Activated T-helper 2 cell treated with anti-CD3 and anti-CD28 coated beads, Interferon-gamma antibody, Interleukin-2, Interleukin-4, amounts not matched to agents 10 μg/mL and 5 μg/mL and 100 μg/mL, durations not matched to agents 14 hours and 24 hours and 36 hours (primary cell): ENCODE measurements around the gene INPP4B. TPM values are rescaled to one million over a fixed set of nuclear protein-coding genes. Genes with fewer than 3 reads are reported as not detected.
"Not testable (repeated sequence)": the region's sequence is repeated elsewhere in the genome, so short reads cannot be mapped to it uniquely, and the experiment has no call there.

ENCODE experiments used
- DNase-seq: peaks from one replicate; pipeline ENCODE4 v3.0.0; 2021; ENCODE audit warnings: low spot score
- H3K27ac Mint-ChIP-seq: one replicate; pipeline ENCODE4 v1.8.0; 2021; ENCODE audit warnings: mixed read lengths
- H3K27me3 Mint-ChIP-seq: one replicate; pipeline ENCODE4 v1.8.0; 2021; ENCODE audit warnings: low read depth, mixed read lengths
- H3K36me3 Mint-ChIP-seq: one replicate; pipeline ENCODE4 v1.8.0; 2021; ENCODE audit warnings: low read depth, mixed read lengths
- H3K4me1 Mint-ChIP-seq: one replicate; pipeline ENCODE4 v1.8.0; 2021; ENCODE audit warnings: low read depth, mixed read lengths
- H3K4me3 Mint-ChIP-seq: one replicate; pipeline ENCODE4 v1.8.0; 2021; ENCODE audit warnings: low read depth, mild to moderate bottlenecking, moderate library complexity, mixed read lengths
- H3K9me3 Mint-ChIP-seq: one replicate; pipeline ENCODE4 v1.8.0; 2021; ENCODE audit warnings: mixed read lengths
- intact Hi-C: fragments of 100-400 bp; cut with micrococcal nuclease; formaldehyde crosslinking; loops from one replicate; pipeline ENCODE4 v1.15.1; 2023
- total RNA-seq: library from RNA; stranded (reverse); gene quantifications from 2 replicates; pipeline ENCODE4 v1.2.3, GENCODE V29; 2022

Gene INPP4B
- total RNA-seq, 1 donor from 2014 or later, result 64.8 TPM

- intact Hi-C loops, result no loop called here
These were observed 306.2 kb downstream of the INPP4B start for GRCh38 chr4:142539796-142540482.

GRCh38 chr4:142535009-142535408 is 311.1 kb downstream of the INPP4B start:
- Mint-ChIP-seq H3K27ac (no peak overlapping the region), H3K4me3 (no peak overlapping the region), H3K4me1 (peaks cover 24% of the 10 kb centered on the region), H3K27me3 (no peaks in the 10 kb centered on the region), H3K9me3 (no peaks in the 10 kb centered on the region), H3K36me3 (no peaks in the 10 kb centered on the region)
- DNase-seq, result no peak
- intact Hi-C loops, result no loop called here

More at GRCh38 chr4:142539796-142540482, 306.2 kb downstream of the INPP4B start:
- DNase-seq, result no peak
- H3K27me3 Mint-ChIP-seq, result no peaks in the 10 kb centered on the region
- peaks cover 3% of the 10 kb centered on the region for H3K36me3 Mint-ChIP-seq
- H3K4me3 Mint-ChIP-seq, result no peak overlapping the region
- peaks cover 33% of the 10 kb centered on the region for H3K4me1 Mint-ChIP-seq
- no peaks in the 10 kb centered on the region for H3K9me3 Mint-ChIP-seq
- no peak overlapping the region for H3K27ac Mint-ChIP-seq

GRCh38 chr4:142532054-142532453 is 314.0 kb downstream of the INPP4B start:
- Mint-ChIP-seq H3K4me3 (no peak overlapping the region), H3K27me3 (no peaks in the 10 kb centered on the region), H3K27ac (no peak overlapping the region), H3K4me1 (peaks cover 14% of the 10 kb centered on the region), H3K9me3 (no peaks in the 10 kb centered on the region), H3K36me3 (no peaks in the 10 kb centered on the region)
- intact Hi-C loops, result no loop called here
- DNase-seq, result no peak

- H3K4me1 Mint-ChIP-seq, result peaks cover 12% of the 10 kb centered on the region
- H3K4me3 Mint-ChIP-seq, result no peak overlapping the region
- no peaks in the 10 kb centered on the region for H3K36me3 Mint-ChIP-seq
- no peaks in the 10 kb centered on the region for H3K27me3 Mint-ChIP-seq
- no peak for DNase-seq
- intact Hi-C loops, result no loop called here
- H3K27ac Mint-ChIP-seq, result no peak overlapping the region
- H3K9me3 Mint-ChIP-seq, result no peaks in the 10 kb centered on the region
These were observed 315.4 kb downstream of the INPP4B start for GRCh38 chr4:142530728-142531127.

GRCh38 chr4:142528433-142528832 is 317.7 kb downstream of the INPP4B start:
- intact Hi-C loops, result no loop called here
- no peak overlapping the region for H3K27ac Mint-ChIP-seq
- H3K27me3 Mint-ChIP-seq, result no peaks in the 10 kb centered on the region
- no peak for DNase-seq
- H3K9me3 Mint-ChIP-seq, result no peaks in the 10 kb centered on the region
- H3K4me3 Mint-ChIP-seq, result no peak overlapping the region
- peaks cover 10% of the 10 kb centered on the region for H3K4me1 Mint-ChIP-seq
- no peaks in the 10 kb centered on the region for H3K36me3 Mint-ChIP-seq

- H3K27me3 Mint-ChIP-seq, result no peaks in the 10 kb centered on the region
- peaks cover 3% of the 10 kb centered on the region for H3K9me3 Mint-ChIP-seq
- no peaks in the 10 kb centered on the region for H3K36me3 Mint-ChIP-seq
- DNase-seq, result no peak
- H3K27ac Mint-ChIP-seq, result no peak overlapping the region
- no peaks in the 10 kb centered on the region for H3K4me1 Mint-ChIP-seq
- H3K4me3 Mint-ChIP-seq, result no peak overlapping the region
- intact Hi-C loops, result no loop called here
These were observed 323.0 kb downstream of the INPP4B start for GRCh38 chr4:142523111-142523510.

- H3K27ac Mint-ChIP-seq, result no peak overlapping the region
- H3K4me3 Mint-ChIP-seq, result no peak overlapping the region
- peaks cover 3% of the 10 kb centered on the region for H3K9me3 Mint-ChIP-seq
- intact Hi-C loops, result no loop called here
- H3K36me3 Mint-ChIP-seq, result no peaks in the 10 kb centered on the region
- no peaks in the 10 kb centered on the region for H3K27me3 Mint-ChIP-seq
- no peak for DNase-seq
- no peaks in the 10 kb centered on the region for H3K4me1 Mint-ChIP-seq
These were observed 326.8 kb downstream of the INPP4B start for GRCh38 chr4:142519342-142519741.

- no peaks in the 10 kb centered on the region for H3K36me3 Mint-ChIP-seq
- H3K4me3 Mint-ChIP-seq, result no peak overlapping the region
- no peaks in the 10 kb centered on the region for H3K4me1 Mint-ChIP-seq
- no peaks in the 10 kb centered on the region for H3K27me3 Mint-ChIP-seq
- H3K9me3 Mint-ChIP-seq, result no peaks in the 10 kb centered on the region
- no peak for DNase-seq
- intact Hi-C loops, result no loop called here
- no peak overlapping the region for H3K27ac Mint-ChIP-seq
These were observed 329.2 kb downstream of the INPP4B start for GRCh38 chr4:142516686-142517526.

- intact Hi-C loops, result no loop called here
- no peak for DNase-seq
- no peaks in the 10 kb centered on the region for H3K27me3 Mint-ChIP-seq
- no peak overlapping the region for H3K4me3 Mint-ChIP-seq
- no peaks in the 10 kb centered on the region for H3K4me1 Mint-ChIP-seq
- no peaks in the 10 kb centered on the region for H3K36me3 Mint-ChIP-seq
- no peak overlapping the region for H3K27ac Mint-ChIP-seq
- no peaks in the 10 kb centered on the region for H3K9me3 Mint-ChIP-seq
These were observed 333.9 kb downstream of the INPP4B start for GRCh38 chr4:142512161-142512560.

- no peaks in the 10 kb centered on the region for H3K36me3 Mint-ChIP-seq
- no peaks in the 10 kb centered on the region for H3K27me3 Mint-ChIP-seq
- no peak overlapping the region for H3K27ac Mint-ChIP-seq
- H3K4me1 Mint-ChIP-seq, result no peaks in the 10 kb centered on the region
- H3K4me3 Mint-ChIP-seq, result no peak overlapping the region
- intact Hi-C loops, result no loop called here
- H3K9me3 Mint-ChIP-seq, result no peaks in the 10 kb centered on the region
- DNase-seq, result no peak
These were observed 336.2 kb downstream of the INPP4B start for GRCh38 chr4:142509881-142510280.

- H3K27ac Mint-ChIP-seq, DNase-seq, H3K36me3 Mint-ChIP-seq, H3K9me3 Mint-ChIP-seq, H3K4me3 Mint-ChIP-seq, intact Hi-C loops, H3K4me1 Mint-ChIP-seq, H3K27me3 Mint-ChIP-seq: not testable (repeated sequence)
These were observed 336.7 kb downstream of the INPP4B start for GRCh38 chr4:142509381-142509780.

GRCh38 chr4:142500966-142501365 is 345.1 kb downstream of the INPP4B start:
- no peak overlapping the region for H3K27ac Mint-ChIP-seq
- no peak for DNase-seq
- no peaks in the 10 kb centered on the region for H3K36me3 Mint-ChIP-seq
- intact Hi-C loops, result no loop called here
- H3K4me3 Mint-ChIP-seq, result no peak overlapping the region
- H3K27me3 Mint-ChIP-seq, result no peaks in the 10 kb centered on the region
- H3K4me1 Mint-ChIP-seq, result peaks cover 4% of the 10 kb centered on the region
- no peaks in the 10 kb centered on the region for H3K9me3 Mint-ChIP-seq

GRCh38 chr4:142497606-142498005 is 348.5 kb downstream of the INPP4B start:
- Mint-ChIP-seq H3K9me3 (peaks cover 6% of the 10 kb centered on the region), H3K27ac (no peak overlapping the region), H3K4me1 (peaks cover 4% of the 10 kb centered on the region), H3K27me3 (no peaks in the 10 kb centered on the region), H3K4me3 (no peak overlapping the region), H3K36me3 (no peaks in the 10 kb centered on the region)
- intact Hi-C loops, result no loop called here
- no peak for DNase-seq
